Activated T-cell treated with anti-CD3 and anti-CD28 coated beads for 4 hours (primary cell): ENCODE results near the gene IL1RL1.
A peak's percentile ranks its signal among the peaks of the same experiment; 100 is the strongest.

Experiments used
- DNase-seq: peaks from one replicate; pipeline ENCODE4 v3.0.0-alpha.2; 2020

IL1RL1 gene

DNA sequence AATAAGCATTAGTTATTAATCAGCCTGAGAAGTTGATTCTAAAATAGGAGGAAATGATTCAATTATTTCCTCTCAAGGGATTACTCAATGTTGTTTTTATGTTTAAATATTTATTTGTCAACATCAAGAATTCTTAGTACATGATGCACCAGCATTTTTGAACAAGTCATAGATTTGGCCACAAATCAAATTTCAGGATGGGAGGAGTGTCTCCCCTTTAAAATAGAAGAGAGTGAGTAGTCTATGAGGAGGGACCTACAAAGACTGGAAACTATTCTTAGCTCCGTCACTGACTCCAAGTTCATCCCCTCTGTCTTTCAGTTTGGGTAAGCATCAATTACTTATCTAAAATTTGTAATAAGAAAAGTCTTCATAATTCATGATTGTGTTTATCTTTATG is 25.6 kb downstream of the IL1RL1 start:
- DNase-seq = no peak

DNA sequence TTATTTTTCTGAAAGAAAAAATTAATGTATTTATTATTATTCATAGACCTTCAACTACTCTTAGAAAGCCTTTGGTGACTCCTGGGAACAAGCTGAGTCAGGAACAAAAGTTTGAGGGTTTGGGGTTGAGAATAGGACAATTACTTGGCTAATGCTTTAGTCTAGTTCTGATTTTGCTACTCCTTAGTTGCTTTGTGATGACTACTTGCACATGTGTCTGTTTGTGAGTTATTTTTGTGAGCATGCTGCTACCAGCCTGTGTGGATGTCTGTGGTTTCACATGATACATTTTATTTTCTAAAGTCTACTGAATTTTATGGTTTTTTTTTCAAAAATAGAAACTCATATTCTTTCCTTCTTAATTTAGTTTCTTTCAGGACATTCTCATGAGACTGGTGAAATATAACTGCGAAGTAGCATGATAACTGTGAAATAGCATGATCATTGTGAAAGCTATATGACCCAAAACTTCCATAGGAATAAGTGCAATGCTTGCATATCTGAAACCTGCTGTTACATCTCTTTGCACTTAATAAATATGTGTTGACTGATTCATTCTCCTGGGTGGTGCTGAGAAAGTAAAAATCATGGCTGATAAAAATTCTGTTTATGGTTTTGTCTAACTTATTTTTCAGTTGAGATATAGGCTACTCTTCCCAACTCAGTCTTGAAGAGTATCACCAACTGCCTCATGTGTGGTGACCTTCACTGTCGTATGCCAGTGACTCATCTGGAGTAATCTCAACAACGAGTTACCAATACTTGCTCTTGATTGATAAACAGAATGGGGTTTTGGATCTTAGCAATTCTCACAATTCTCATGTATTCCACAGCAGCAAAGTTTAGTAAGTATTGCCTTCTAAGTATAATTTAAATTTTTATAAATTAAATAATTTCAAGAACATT is 26.4 kb downstream of the IL1RL1 start:
- DNase-seq = no peak

DNA sequence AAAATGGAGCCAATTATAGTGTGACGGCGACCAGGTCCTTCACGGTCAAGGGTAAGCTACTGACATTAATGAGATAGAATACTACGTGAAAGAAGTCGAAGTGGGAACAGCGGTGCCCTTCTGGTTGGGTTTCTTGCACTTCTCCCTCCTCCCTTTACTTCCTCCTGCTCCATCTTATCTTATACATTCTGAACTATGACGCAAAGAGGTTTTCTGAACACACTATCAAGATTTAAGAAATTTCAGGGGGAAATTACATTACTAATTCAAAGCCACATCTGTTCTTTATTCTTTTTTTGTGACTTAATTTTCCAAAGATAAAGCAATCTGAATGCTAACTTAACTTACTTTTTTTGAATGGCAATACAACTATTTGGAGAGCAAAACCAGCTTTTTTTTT is 29.4 kb downstream of the IL1RL1 start:
- no peak for DNase-seq

DNA sequence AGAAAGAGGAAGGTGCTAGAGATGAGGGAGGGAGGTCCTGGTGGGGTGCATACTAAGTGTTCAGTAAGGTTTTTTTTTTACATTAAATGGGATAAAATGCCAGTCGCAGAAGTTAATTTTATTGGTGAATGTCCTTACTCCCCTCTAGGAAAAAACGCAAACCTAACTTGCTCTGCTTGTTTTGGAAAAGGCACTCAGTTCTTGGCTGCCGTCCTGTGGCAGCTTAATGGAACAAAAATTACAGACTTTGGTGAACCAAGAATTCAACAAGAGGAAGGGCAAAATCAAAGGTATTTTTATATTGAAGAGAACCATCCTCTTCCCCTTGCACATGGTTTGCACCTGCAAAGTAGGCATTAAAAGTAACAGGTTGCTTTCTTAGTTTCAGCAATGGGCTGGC is 31.5 kb downstream of the IL1RL1 start:
- no peak for DNase-seq

DNA sequence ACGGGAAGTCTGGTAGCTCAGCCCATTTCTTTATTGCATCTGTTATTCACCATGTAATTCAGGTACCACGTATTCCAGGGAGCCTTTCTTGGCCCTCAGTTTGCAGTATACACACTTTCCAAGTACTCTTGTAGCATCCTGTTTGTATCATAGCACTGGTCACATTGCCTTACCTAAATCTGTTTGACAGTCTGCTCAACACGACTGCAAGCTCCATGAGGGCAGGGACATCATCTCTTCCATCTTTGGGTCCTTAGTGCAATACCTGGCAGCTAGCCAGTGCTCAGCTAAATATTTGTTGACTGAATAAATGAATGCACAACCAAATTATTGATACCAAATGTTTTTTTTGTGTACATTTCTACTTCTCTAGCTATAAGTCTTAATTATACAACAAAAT is 33.0 kb downstream of the IL1RL1 start:
- no peak for DNase-seq

DNA sequence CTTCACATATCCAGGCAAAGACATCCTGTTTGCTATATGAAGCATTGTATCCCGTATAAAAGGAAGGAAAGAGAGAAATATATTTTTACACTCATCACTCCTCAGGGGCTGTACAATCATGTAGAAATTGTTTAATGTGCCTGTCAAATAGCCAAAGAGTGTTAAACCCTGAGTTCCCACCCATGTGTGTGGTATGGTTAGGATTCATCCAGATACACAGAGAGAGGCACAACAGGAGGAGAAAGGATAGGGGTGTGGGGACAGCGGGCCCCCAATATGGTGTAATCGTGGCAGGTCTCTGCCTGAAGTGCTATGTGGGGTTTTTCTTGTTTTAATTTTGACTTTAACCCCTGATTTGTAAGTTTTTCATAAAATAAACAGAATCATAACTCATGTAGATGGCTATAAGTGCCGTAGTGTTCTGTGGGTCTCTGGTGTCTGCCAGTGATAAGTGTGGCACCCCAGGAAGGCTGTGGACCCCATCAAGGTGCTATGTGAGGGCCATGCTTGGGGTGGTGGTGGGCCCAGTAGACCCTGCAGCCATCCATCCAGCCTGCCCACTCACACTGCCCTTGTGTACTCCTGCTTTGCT is 34.1 kb downstream of the IL1RL1 start:
- no peak for DNase-seq

DNA sequence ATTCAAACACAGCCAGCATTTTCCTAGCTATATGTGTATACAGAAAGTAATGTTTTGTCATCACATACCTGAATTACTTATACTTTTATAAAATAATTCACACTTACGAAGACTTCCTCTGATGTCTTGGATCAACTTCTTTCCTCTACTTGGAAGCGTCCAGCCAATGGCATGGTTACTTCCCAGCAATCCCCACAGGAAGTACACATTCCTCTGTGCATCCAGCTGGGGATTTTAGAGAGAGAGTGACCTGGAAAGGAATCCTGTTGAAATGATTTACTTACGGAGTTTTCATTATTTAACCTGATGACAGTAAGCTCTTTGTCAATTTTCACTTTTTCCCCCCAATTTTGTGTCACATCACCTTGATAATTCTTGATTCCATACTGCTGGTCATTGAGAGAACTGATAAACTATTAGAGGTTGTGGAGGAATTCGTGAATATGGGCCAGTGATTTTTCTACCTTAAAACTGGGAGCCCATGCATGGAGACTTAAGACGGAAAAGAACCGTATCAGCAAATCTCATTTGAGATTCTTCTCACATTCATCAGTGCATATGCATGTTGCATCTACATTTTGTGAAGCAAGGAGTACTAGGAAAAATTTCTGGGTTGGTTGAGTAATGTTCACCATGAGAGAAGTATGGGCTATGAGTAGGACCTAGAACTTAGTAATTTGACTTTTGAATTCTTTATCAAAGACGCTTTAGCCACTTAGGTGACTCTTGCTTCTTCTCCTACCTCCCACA is 35.2 kb downstream of the IL1RL1 start:
- no peak for DNase-seq

DNA sequence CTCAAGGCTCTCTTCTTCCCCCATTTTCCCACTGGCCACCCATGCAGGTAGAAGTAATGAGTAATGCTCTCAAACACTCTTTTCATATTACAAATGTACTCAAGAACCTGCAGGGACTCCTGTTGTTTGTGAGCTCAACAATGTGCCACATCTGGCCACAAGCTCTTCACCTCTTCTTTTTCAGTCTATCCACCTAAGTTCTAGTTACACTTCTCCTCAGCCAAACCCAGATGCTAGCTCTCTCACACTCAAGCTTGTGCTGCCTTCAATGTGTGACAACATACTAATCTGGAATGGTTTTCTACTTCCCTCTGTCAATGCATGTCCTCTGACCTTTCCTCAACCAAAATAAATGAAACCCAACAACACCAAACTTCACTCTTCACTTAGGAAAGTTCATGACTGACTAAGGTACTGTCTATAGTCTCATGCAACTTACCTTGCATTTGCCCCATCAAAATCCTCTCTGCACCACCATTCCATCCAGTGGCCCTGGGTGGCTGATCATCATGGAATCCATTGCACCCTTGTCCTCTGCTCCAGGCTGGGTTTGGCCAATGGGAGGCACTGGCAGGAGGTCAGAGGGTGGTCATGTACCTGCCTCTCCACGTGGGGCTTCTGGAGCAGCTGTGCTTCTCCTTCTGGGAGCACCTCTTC is 38.9 kb downstream of the IL1RL1 start:
- DNase-seq = no peak

DNA sequence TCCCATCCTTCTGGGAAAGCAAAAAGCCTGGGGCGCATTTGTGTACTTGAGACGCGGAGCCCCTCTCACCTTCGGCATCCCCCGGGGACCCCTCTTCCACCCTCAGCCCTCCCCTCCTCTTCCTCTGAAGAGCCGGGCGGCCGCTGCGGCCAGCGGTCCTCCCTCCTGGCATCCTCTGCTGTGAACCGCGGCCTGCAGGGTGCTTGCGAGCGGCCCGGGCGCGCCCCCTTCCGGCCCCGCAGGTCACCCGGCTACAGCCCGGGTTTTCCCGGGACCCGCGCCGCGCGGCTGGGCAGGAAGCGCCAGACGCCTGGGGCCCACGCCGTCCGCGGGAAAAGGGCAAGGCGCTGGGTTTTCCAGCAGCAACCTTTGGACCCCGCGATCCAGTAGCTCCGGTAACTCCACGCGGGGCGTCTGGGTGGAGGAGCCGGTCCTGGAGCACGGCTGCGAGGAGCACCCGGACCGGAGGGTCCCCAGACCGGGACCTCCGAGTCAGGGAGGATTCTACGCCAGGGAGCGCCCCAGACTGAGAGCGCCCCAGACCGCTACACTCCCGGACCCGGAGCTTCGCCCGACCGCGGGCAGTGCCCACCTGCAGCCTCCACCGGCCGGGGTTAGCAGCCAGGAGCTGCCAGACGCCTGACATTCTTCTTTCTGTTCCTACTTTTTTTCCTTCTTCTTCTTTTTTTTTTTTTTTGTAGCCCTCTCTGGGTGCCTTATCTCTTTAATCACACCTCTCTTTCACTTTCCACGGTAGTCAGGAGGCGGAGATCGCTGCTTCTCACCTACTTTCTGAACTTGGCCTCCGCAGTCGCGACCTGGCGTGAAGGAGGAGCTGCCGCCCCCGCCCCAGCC is 44.4 kb downstream of the IL1RL1 start, which contains the start of gene IL18R1:
TSS of gene IL18R1 (plus strand) at position 271 of the 855 bp plus-strand sequence. CDS start 6,865 bp downstream, outside the sequence.
- DNase-seq = peak; percentile 58

DNA sequence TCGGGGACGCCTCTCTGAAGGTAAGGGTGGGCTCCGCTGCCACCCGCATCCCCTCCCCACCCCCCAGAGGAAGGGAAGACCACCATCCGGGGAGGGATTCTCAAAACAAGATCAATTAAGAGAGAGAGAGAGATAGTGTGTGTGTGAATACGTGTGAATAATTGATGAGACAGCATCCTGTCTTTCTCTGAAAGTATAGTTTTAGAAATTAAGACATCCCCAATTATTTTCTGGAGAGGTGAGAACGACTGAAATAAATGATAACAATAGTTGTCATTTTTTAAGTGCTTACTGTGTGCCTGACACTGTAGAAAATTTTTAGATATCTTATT is 45.0 kb downstream of the IL1RL1 start:
- no peak for DNase-seq

DNA sequence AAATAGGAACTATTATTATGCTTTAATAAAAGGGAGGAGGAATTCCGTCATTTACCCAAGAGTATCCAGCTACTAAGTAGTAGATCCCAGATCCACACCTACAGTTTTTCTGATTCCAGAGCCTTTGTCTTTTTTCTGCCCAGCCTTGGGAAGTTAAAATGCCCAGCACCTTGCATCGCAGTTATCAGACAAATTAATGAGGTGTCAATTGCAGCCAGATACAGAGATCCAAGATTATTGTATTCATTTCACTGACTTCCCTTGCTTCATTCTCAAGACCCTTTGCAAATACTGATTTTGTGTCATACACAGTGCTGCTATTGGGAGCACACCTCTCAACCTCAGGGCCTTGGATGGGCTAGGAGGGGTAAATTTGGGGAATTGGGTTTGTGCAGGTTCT is 45.4 kb downstream of the IL1RL1 start:
- no peak for DNase-seq

DNA sequence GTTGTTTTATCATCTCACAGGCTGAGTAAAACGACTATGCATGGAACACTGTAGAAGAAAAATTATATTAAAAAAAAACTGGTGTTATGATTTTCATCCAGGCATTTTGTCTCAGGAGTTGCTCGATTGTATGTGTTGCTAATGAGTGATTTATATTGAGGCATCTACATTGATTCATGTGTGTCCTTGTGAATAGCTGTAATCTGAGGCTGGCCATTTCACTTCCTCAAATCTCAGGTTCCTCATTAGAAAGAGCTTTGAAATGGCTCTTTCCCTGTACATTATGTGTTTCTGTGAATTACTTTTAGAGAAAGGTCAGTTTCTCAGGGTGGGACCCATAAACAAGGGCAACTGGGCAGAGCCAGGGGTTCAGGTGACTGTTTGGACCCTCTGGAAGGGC is 46.6 kb downstream of the IL1RL1 start:
- DNase-seq = no peak

DNA sequence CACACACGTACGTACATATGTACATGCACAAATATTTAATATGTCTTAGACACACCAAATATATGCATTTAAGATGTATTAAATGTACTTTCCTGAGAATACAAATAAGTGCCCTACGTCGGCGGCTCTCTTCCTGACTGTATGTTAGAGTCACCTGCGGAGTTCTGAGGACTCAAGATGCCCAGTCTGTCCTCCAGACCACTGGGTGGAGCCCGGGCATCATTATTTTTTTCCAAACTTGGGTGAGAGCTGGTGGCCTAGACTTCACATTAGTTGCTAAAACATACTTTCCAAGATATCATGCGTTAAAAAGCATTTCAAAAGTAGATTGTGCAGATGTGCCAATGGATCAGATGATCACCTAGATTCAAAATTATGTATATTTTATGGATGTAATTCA is 47.1 kb downstream of the IL1RL1 start:
- DNase-seq = no peak

DNA sequence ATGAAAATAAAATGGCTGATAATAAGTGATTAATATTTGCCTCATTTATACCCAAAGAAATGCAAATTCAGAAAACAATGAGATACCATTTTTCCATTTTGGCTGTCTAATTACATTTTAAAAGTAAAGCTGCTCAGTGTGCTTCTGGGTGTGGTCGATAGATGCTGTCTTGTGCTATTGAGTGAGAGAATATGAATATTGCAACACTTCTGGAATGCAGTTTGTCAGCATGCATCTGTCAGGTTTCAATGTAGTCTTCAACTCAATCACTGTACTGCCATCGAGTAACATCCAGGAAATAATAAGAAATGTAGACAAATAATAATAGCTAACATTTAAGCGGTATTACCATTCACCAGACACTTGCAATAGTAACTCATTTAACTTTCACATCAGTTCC is 48.2 kb downstream of the IL1RL1 start:
- no peak for DNase-seq

DNA sequence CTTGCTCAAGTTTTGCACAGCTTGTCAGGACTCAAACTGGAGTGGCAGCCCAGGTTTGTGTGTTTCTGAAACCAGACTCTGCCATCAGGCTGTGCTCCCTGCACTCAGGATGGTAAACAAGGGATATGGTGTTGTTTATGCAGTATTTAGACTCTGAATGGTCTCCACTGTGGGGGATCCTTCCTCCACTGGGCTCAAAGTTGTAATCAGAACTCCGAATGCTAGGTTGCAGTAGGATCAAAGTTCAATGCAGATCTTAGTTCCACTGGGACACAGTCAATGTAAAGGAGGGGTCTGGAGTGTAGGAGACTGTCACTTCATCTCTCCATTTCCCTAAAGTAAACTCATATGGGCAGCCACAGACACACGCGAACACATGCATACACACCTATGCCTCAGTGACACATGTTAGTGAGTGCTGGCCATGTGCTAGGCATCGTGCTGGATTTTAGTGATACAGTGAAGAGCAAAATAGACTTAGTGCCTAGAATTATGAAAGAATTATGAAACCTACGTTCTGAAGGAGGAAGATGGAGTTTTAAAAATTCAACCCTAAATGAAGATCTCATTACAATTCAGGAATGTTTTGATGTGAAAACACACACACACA is 50.4 kb downstream of the IL1RL1 start:
- no peak for DNase-seq

DNA sequence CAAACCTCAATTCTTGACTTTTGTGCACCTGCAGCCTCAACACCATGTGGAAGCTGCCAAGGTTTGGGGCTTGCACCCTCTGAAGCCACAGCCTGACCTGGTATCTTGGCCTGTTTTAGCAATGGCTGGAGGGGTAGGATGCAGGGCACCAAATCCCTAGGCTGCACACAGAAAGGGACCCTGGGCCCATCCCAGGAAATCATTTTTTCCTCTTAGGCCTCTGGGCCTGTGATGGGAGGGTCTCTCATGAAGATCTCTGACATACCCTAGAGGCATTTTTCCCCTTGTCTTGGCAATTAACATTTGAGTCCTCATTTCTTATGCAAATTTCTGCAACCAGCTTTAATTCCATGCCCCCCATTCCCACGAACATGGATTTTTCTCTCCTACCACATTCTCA is 54.4 kb downstream of the IL1RL1 start:
- DNase-seq = no peak

DNA sequence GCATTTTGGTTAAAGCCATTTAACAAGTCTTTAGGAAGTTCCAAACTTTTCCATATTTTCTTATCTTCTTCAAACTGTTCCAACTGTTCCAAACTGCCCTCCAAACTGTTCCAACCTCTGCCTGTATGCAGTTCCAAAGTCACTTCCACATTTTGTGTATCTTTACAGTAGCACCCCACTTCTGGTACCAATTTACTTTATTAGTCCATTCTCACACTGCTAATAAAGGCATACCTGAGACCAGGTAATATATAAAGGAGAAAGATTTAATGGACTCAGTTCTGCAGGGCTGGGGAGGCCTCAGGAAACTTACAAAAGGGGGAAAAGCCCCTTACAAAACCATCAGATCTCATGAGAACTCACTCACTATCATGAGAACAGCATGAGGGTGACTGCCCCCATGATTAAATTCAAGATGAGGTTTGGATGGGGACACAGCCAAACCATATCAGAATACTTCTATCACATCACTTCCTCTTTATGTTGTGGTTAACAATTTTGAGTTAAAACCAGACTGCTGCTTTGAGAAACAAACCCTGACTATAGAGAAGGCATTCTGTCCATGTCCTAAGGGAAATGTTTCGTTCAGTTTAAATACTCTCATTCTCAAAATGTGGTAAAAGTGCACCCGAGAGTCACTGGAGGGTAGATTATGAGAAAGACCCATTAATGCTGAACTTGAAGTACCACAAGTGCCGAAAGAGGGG is 55.2 kb downstream of the IL1RL1 start:
- DNase-seq = no peak

DNA sequence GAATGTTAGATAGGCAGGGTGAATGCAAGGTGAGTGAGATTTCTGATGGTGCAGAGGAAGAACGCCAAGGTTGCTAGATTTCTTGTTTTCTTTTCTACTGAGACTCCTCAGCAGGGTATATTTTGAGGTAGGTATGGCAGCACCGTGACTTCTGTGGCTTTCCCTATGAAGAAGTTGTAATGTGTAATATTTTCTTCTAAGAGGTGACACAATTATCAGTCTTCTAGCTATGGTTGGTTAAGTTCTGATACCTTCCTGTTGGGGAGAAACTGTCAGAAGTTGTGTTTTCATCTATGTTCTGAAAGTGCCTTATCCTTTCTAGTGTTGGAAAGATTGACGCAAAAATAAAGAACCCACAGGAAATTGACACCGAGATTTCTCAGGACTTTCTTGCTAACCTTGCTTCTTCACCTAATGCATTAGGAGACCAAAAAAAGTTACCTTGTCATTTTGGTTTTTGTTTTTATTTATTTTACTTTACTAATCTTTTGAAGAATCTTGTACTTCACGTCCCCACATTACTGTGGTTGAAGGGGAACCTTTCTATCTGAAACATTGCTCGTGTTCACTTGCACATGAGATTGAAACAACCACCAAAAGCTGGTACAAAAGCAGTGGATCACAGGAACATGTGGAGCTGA is 56.1 kb downstream of the IL1RL1 start:
- DNase-seq = no peak

DNA sequence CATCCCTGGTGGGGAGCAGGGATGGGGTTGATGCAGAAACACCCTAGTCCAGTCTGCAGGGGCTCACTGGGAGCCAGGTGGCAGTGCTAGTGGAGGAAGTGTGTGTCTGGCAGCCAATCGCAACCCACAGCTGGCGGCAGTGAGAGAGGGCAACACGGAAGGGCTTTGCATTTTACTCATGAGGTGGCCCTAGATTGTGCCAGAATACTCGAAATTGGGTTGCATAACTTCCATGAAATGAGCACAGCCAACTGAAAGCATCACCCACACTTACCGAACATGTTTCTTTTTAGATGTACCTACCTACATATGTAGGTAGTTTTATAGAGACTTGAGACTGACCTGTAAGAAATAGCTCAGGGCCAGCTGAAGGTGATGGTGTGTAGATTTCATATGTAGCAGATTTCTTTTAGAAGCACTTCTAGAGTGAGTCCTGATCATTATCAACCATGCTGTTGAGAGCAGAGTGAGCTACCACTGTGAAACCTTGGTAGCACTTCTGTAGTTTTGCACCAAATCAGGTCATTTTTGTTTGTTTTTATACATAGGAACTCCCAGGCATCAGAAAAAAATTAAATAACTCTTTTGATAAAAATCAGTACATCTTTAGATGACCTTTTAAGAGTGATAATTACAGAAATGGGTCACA is 57.2 kb downstream of the IL1RL1 start:
- DNase-seq = no peak

DNA sequence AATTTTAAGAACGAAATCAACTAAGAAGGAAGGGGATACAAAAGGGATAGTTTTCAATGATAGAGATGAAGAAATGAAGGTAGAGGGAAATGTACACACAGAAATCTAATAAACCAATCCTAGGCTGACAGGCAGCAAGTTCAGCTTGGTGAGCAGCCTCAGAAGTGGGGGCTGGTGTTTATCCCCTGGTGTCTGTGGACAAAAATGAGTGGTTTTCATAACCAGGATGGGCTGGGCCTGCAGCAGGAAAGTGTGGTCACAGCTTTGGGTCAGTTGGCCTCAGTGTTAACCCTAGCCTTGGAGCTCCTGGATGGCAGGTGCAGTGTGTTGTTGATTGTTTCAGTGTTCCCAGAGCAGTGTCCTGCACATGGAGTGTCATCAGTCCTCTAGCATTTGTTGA is 58.5 kb downstream of the IL1RL1 start:
- no peak for DNase-seq
